KMS-11 (cell line): Measurements from ENCODE around the gene SLC22A4.

ENCODE experiments used
- H2AFZ ChIP-seq: fragments of 200-600 bp; sonication (generic); 2 replicates; pipeline ENCODE4 v1.6.1; 2016; ENCODE audit warnings: antibody characterized with exemption, mixed run types, low read depth
- H3K27ac ChIP-seq: fragments of 200-600 bp; sonication (generic); 2 replicates; pipeline ENCODE4 v1.6.1; 2016; ENCODE audit warnings: mild to moderate bottlenecking, mixed run types
- H3K27me3 ChIP-seq: fragments of 200-600 bp; sonication (generic); 2 replicates; pipeline ENCODE4 v1.6.1; 2017; ENCODE audit warnings: mild to moderate bottlenecking, low read depth, mixed run types, moderate library complexity; ENCODE audit not compliant: insufficient read depth
- H3K36me3 ChIP-seq: fragments of 200-600 bp; sonication (generic); 2 replicates; pipeline ENCODE4 v1.6.1; 2017; ENCODE audit warnings: mild to moderate bottlenecking, mixed run types; ENCODE audit not compliant: insufficient read depth
- H3K4me1 ChIP-seq: fragments of 200-600 bp; sonication (generic); 2 replicates; pipeline ENCODE4 v1.6.1; 2016; ENCODE audit warnings: mild to moderate bottlenecking, low read depth, mixed run types; ENCODE audit not compliant: poor library complexity, severe bottlenecking
- H3K4me2 ChIP-seq: fragments of 200-600 bp; sonication (generic); 2 replicates; pipeline ENCODE4 v1.7.0; 2016; ENCODE audit warnings: mild to moderate bottlenecking, mixed run types
- H3K4me3 ChIP-seq: fragments of 200-600 bp; sonication (generic); IDR thresholded peaks from 2 replicates; pipeline ENCODE4 v1.6.1; 2017; ENCODE audit warnings: low read depth, low read length, mixed read lengths; ENCODE audit not compliant: insufficient read depth
- H3K79me2 ChIP-seq: fragments of 200-600 bp; sonication (generic); 2 replicates; pipeline ENCODE4 v1.6.1; 2016; ENCODE audit warnings: low read depth, mixed run types; ENCODE audit not compliant: insufficient read depth
- H3K9ac ChIP-seq: fragments of 200-600 bp; sonication (generic); 2 replicates; pipeline ENCODE4 v1.6.1; 2016; ENCODE audit warnings: mild to moderate bottlenecking, mixed run types
- H4K20me1 ChIP-seq: fragments of 200-600 bp; sonication (generic); 2 replicates; pipeline ENCODE4 v1.6.1; 2016; ENCODE audit warnings: mild to moderate bottlenecking, mixed run types; ENCODE audit not compliant: insufficient read depth
- CTCF ChIP-seq: fragments of 200-600 bp; sonication (generic); conservative IDR thresholded peaks from 2 replicates; pipeline ENCODE4 v1.6.1; 2017; ENCODE audit warnings: low read depth, mild to moderate bottlenecking, antibody characterized with exemption, low read length, moderate library complexity, mixed read lengths

The SLC22A4 gene

DNA sequence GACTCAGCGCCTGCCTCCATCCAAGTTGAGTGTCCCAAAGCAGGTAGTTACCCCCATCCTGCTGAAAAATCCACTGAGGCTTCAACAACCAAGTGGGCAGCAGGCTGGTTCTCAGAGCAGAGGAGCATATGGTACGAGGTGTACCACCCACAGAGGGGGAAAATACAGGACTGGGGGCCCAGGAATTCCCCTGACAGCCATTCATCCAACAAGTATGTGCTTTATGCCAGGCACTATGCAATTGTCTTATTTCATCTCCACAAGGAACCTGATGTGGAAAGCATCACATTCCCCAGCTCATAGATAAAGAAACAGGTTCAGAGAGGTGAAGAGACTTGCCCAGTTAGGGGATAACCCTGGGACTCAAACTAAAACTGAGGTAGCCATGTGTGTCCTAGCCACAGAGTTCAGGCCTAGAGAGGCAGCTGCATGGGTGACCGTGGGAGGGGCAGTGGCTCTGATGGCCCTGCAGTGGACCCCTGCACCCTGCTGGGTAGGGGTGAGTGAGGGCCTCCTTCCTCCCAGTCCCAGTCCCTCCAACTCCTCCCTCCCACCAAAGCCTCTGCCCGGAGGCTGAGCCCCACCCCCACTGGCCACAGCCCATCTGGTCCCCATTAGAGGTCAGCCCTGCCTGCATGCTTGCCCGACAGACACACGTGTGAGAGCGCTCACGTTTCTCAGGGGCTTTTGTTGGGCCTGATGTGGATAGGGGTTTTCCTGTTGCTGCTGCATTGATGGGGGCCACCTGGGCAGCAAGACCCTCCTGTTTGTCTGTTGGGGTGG lies 25.2 kb upstream of the SLC22A4 start:
- Histone ChIP-seq H3K4me3 (no peak overlapping the region), H3K27ac (no peak overlapping the region), H4K20me1 (no peaks in the 10 kb centered on the region), H3K9ac (no peak overlapping the region), H3K79me2 (no peaks in the 10 kb centered on the region), H2AFZ (no peak overlapping the region), H3K36me3 (no peaks in the 10 kb centered on the region), H3K4me2 (no peak overlapping the region), H3K4me1 (no peaks in the 10 kb centered on the region), H3K27me3 (no peaks in the 10 kb centered on the region)
- TF ChIP-seq CTCF, result no peak

DNA sequence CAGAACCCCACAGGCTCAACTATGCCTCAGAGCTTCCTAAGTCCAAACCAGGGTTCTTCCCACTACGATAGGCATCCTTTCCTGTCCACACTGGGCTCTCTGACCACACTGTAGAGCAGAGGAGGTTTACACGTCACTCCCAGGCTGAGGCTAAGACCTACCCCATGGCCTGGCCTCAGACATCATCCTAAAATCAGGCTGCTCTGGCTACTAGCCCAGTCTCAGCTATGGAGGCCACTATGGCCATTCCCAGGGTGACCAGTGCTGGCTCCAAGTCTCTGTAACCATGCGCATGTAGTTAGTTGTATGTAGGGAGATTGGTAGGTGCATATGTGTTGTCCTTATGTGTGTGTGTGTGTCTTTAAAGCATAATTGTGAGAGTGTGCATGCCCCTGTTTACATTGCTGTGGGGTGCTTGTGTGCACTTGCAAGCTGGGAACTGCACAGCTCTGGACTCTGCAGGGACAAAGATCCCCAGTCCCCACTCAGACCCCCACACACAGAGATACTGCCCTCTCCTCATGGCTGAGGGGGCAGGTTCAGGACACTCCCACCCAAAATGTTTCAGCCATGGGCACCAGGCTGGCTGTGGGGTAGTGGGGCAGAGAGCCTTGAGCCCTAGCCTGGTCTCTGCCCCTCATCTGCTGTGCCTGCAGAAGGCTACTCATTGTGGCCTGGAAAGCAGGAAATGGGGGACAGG lies 24.4 kb upstream of the SLC22A4 start:
- Histone ChIP-seq H3K27me3 (no peaks in the 10 kb centered on the region), H3K79me2 (no peaks in the 10 kb centered on the region), H3K27ac (no peak overlapping the region), H3K4me3 (no peak overlapping the region), H4K20me1 (no peaks in the 10 kb centered on the region), H2AFZ (no peak overlapping the region), H3K4me1 (no peaks in the 10 kb centered on the region), H3K9ac (no peak overlapping the region), H3K4me2 (no peak overlapping the region), H3K36me3 (no peaks in the 10 kb centered on the region)
- no peak for TF ChIP-seq CTCF

DNA sequence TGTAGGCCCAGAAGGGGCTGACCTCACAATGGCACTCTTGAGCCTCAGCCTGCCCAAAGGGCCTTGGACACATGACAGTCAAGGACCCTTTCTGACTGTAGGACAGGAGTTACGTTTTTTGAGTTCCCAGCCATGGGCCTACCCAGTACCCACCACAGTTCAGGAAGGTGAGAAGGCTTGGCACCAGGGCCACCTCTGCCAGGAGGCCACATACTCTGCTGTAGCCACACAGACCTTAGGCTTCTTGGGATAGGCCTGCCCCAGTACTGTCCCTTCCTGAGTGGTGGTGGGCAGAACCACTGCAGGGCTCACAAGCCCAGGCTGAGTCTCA lies 23.9 kb upstream of the SLC22A4 start:
- Histone ChIP-seq H3K27ac (no peak overlapping the region), H3K4me2 (no peak overlapping the region), H4K20me1 (no peaks in the 10 kb centered on the region), H3K9ac (no peak overlapping the region), H3K27me3 (no peaks in the 10 kb centered on the region), H3K4me3 (no peak overlapping the region), H3K36me3 (no peaks in the 10 kb centered on the region), H2AFZ (no peak overlapping the region), H3K4me1 (no peaks in the 10 kb centered on the region), H3K79me2 (no peaks in the 10 kb centered on the region)
- TF ChIP-seq CTCF, result no peak

- Histone ChIP-seq H3K4me2 (no peak overlapping the region), H3K4me1 (no peaks in the 10 kb centered on the region), H3K79me2 (no peaks in the 10 kb centered on the region), H3K27ac (no peak overlapping the region), H4K20me1 (no peaks in the 10 kb centered on the region), H3K36me3 (no peaks in the 10 kb centered on the region), H3K27me3 (no peaks in the 10 kb centered on the region), H3K9ac (no peak overlapping the region), H2AFZ (no peak overlapping the region), H3K4me3 (no peak overlapping the region)
- no peak for TF ChIP-seq CTCF
These were observed 23.5 kb upstream of the SLC22A4 start for GRCh38 chr5:132270706-132271105.
